Testis (tissue), 3 donors: ENCODE results near the gene OR2T10. TPM values are rescaled to one million over a fixed set of nuclear protein-coding genes. Genes with fewer than 3 reads are reported as not detected.

ENCODE experiments used
- DNase-seq: peaks from one replicate; pipeline ENCODE4 v3.0.0-alpha.2; 2019
- H3K27ac ChIP-seq, 2 donors: fragments of 200-600 bp; sonication (generic); one replicate each; pipeline ENCODE4 v1.5.1; 2019
- H3K27me3 ChIP-seq: fragments of 200-600 bp; sonication (generic); one replicate; pipeline ENCODE4 v1.5.1; 2019
- H3K36me3 ChIP-seq: fragments of 200-600 bp; sonication (generic); one replicate; pipeline ENCODE4 v1.5.1; 2017; ENCODE audit warnings: low read depth; ENCODE audit errors: missing control alignments
- H3K4me1 ChIP-seq: fragments of 200-600 bp; sonication (generic); one replicate; pipeline ENCODE4 v1.5.1; 2019
- H3K4me3 ChIP-seq, 2 donors: fragments of 200-600 bp; sonication (generic); one replicate each; pipeline ENCODE4 v1.5.1; 2017 to 2019
- H3K9me3 ChIP-seq: fragments of 200-600 bp; sonication (generic); one replicate; pipeline ENCODE4 v1.5.1; 2017
- POLR2A ChIP-seq: fragments of 450-650 bp; IDR thresholded peaks from one replicate; pipeline ENCODE4 v1.6.1; 2017; ENCODE audit warnings: antibody characterized with exemption, mild to moderate bottlenecking, moderate library complexity
- WGBS, 2 donors: methylation state at CpG; one replicate each; pipeline ENCODE4 v1.1.5; 2018; 5-methylcytosine and 5-hydroxymethylcytosine counted together
- intact Hi-C: fragments of 100-400 bp; cut with DNase I; formaldehyde crosslinking; loops from one replicate; pipeline ENCODE4 v1.15.1; 2023; ENCODE audit warnings: low total_unique reads
- polyA plus RNA-seq: library from polyadenylated mRNA; stranded (reverse); fragments of 350-450 nt; fragmentation: Illumina TruSeq; extraction: RNeasy Lipid Tissue Mini Kit (QIAGEN cat#74804); gene quantifications from one replicate; pipeline ENCODE4 v1.2.3, GENCODE V29; 2014; ENCODE audit warnings: low read depth, low replicate concordance; ENCODE audit not compliant: insufficient read depth
- total RNA-seq, 2 donors: library from RNA; depleted of rRNA; stranded (reverse); fragments of >200 nt; gene quantifications; one replicate each; pipeline ENCODE4 v1.2.3, GENCODE V29; 2016
- TF ChIP-seq, protein P1 (sequence below), 3 experiments: fragments of 450-650 bp in 2 of 3; fragments of 200-600 bp in 1 of 3; sonication (generic) in 1 of 3; IDR thresholded peaks; one replicate each; pipeline ENCODE4 v1.5.1; 2016 to 2019; ENCODE audit warnings: antibody characterized with exemption in 3 of 3, mild to moderate bottlenecking in 2 of 3, moderate library complexity in 1 of 3

OR2T10 gene
- total and polyA plus RNA-seq, 3 donors from 2014 or later = not detected

DNA sequence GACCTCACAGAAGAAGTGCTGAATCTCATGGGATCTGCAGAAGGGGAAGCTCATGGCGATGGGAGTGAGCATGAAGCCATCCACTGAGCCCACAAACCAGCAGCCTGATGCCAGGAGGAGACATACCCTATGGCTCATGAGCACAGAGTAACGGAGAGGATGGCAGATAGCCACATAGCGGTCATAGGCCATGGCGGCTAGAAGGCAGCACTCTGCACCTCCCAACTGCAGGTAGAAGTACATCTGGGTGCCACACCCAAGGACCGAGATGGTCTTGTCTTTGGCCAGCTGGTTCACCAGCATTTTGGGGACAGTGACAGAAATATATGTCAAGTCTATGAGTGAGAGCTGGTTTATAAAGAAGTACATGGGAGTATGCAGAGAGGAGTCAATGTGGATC is 4.3 kb downstream of the OR2T10 start:
- no peak overlapping the region for H3K4me3 ChIP-seq
- H3K9me3 ChIP-seq = no peaks in the 10 kb centered on the region
- no peak overlapping the region for H3K27ac ChIP-seq
- H3K4me1 ChIP-seq = no peaks in the 10 kb centered on the region
- no peaks in the 10 kb centered on the region for H3K36me3 ChIP-seq
- WGBS, 2 donors = 73 to 84% methylated on average over 5 of the region's 5 CpGs
- TF ChIP-seq, protein P1, sequence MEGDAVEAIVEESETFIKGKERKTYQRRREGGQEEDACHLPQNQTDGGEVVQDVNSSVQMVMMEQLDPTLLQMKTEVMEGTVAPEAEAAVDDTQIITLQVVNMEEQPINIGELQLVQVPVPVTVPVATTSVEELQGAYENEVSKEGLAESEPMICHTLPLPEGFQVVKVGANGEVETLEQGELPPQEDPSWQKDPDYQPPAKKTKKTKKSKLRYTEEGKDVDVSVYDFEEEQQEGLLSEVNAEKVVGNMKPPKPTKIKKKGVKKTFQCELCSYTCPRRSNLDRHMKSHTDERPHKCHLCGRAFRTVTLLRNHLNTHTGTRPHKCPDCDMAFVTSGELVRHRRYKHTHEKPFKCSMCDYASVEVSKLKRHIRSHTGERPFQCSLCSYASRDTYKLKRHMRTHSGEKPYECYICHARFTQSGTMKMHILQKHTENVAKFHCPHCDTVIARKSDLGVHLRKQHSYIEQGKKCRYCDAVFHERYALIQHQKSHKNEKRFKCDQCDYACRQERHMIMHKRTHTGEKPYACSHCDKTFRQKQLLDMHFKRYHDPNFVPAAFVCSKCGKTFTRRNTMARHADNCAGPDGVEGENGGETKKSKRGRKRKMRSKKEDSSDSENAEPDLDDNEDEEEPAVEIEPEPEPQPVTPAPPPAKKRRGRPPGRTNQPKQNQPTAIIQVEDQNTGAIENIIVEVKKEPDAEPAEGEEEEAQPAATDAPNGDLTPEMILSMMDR (IDR thresholded peaks at IDR 0.05) = no peak
- no peak for TF ChIP-seq POLR2A
- no peaks in the 10 kb centered on the region for H3K27me3 ChIP-seq
- intact Hi-C loops = no loop called here
- DNase-seq = no peak

DNA sequence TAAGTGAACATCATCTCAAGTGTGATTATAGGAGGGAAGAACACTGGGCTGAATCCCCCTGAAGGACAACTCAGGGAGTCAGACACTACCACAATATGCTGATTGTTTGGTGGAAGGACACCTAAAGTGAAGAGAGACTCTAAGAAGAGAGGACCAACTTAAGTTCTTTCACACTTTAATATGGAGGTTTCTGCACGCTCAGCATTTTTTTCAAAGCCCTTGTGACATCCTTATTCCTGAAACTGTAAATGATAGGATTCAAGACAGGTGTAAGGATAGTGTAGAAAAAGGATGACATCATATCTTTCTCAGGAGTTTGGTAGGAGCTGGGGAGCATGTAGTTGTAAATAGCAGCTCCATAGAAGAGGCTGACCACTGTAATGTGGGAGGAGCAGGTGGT is 4.8 kb downstream of the OR2T10 start:
- H3K27me3 ChIP-seq = no peaks in the 10 kb centered on the region
- no peaks in the 10 kb centered on the region for H3K9me3 ChIP-seq
- H3K4me1 ChIP-seq = no peaks in the 10 kb centered on the region
- H3K27ac ChIP-seq = no peak overlapping the region
- WGBS, 2 donors = 78 to 91% methylated on average over 1 of the region's 1 CpG
- no peaks in the 10 kb centered on the region for H3K36me3 ChIP-seq
- H3K4me3 ChIP-seq = no peak overlapping the region
- intact Hi-C loops = no loop called here
- TF ChIP-seq POLR2A = no peak
- TF ChIP-seq, protein P1 (IDR thresholded peaks at IDR 0.05) = no peak
- DNase-seq = no peak

DNA sequence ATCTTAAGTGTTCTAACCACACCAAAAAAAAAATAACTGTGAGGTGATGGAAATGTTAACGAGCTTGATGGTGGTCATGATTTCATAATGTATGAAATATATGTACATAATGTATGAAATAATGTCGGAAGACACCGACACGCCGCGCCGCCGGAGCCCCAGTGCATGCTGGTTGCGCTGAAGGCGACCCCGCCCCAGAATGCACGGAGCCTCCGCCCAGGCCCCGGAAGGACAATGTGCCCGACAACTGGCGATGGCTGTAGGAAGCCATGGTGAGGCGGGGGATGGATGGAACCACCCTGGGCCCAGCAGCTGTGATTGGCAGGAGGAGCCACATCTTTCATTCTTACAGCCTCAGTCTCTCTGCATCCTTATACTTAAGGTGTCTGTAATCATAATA is 7.4 kb downstream of the OR2T10 start:
- no peaks in the 10 kb centered on the region for H3K4me1 ChIP-seq
- no peaks in the 10 kb centered on the region for H3K36me3 ChIP-seq
- 59 to 74% methylated on average over 17 of the region's 17 CpGs for WGBS, 2 donors
- no peak for TF ChIP-seq POLR2A
- TF ChIP-seq, protein P1 (IDR thresholded peaks at IDR 0.05) = no peak
- H3K9me3 ChIP-seq = no peaks in the 10 kb centered on the region
- intact Hi-C loops = no loop called here
- peak; percentile 17 for DNase-seq
- peak overlapping the region in 1 of 2 donors; percentile 12 for H3K4me3 ChIP-seq
- H3K27ac ChIP-seq = no peak overlapping the region
- no peaks in the 10 kb centered on the region for H3K27me3 ChIP-seq

- no peak for TF ChIP-seq POLR2A
- TF ChIP-seq, protein P1 (IDR thresholded peaks at IDR 0.05) = no peak
- Histone ChIP-seq H3K9me3 (no peaks in the 10 kb centered on the region), H3K4me3 (no peak overlapping the region), H3K36me3 (no peaks in the 10 kb centered on the region), H3K4me1 (no peaks in the 10 kb centered on the region), H3K27ac (no peak overlapping the region), H3K27me3 (no peaks in the 10 kb centered on the region)
- intact Hi-C loops = no loop called here
- no peak for DNase-seq
- 67 to 71% methylated on average over 3 of the region's 3 CpGs for WGBS, 2 donors
These were observed 8.2 kb downstream of the OR2T10 start for GRCh38 chr1:248589334-248589733.

DNA sequence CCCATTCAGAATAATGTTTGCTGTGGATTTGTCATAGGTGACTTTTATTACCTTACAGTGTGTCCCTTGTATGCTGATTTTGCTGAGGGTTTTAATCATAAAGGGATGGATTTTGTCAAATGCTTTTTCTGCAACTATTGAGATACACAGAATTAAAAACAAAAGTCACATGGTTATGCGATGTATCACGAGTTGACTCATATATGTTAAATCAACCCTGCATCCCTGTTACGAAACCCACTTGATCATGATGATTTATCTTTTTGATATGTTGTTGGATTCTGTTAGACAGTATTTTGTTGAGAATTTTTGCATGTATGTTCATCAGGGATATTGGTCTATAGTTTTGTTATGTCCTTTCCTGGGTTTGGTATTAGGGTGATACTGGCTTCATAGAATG is 12.2 kb downstream of the OR2T10 start:
- intact Hi-C loops = no loop called here

More for the DNA sequence above, 12.2 kb downstream of the OR2T10 start:
- DNase-seq = no peak
- Histone ChIP-seq H3K9me3 (no peaks in the 10 kb centered on the region), H3K36me3 (no peaks in the 10 kb centered on the region), H3K27ac (no peak overlapping the region), H3K4me3 (no peak overlapping the region), H3K27me3 (no peaks in the 10 kb centered on the region), H3K4me1 (no peaks in the 10 kb centered on the region)
- 79 to 84% methylated on average over 3 of the region's 3 CpGs for WGBS, 2 donors
- no peak for TF ChIP-seq POLR2A
- TF ChIP-seq, protein P1 (IDR thresholded peaks at IDR 0.05) = no peak
